Spleen (tissue), 11 donors: Measurements from ENCODE around the gene ABCB8. TPM values are rescaled to one million over a fixed set of nuclear protein-coding genes. Genes with fewer than 3 reads are reported as not detected.

Experiments
- DNase-seq: peaks from one replicate; pipeline ENCODE4 v3.0.0-alpha.2; 2020
- H3K27ac ChIP-seq, 8 donors: fragments of 200-600 bp; sonication (generic) in 7 of 8; 1 replicate in 4 of 8; 2 replicates in 4 of 8; pipeline versions ENCODE4 v1.5.0 to v1.8.0; 2016 to 2021; ENCODE audit warnings: inconsistent platforms in 4 of 8, mild to moderate bottlenecking in 4 of 8, moderate library complexity in 1 of 8
- H3K27me3 ChIP-seq, 7 donors: fragments of 200-600 bp; sonication (generic) in 6 of 7; replicated peaks in 1 of 7; 1 replicate in 4 of 7; 2 replicates in 3 of 7; pipeline versions ENCODE4 v1.5.0 to v1.8.0; 2016 to 2021; ENCODE audit warnings: inconsistent platforms in 3 of 7, mild to moderate bottlenecking in 1 of 7
- H3K36me3 ChIP-seq, 6 donors: fragments of 200-600 bp; sonication (generic) in 5 of 6; 1 replicate in 4 of 6; 2 replicates in 2 of 6; pipeline versions ENCODE4 v1.5.0 to v1.8.0; 2016 to 2021; ENCODE audit warnings: inconsistent platforms in 2 of 6
- H3K4me1 ChIP-seq, 6 donors: fragments of 200-600 bp; sonication (generic) in 5 of 6; 1 replicate in 3 of 6; 2 replicates in 3 of 6; pipeline versions ENCODE4 v1.5.0 to v1.8.0; 2016 to 2021; ENCODE audit warnings: inconsistent platforms in 3 of 6
- H3K4me3 ChIP-seq, 8 donors: fragments of 200-600 bp; sonication (generic) in 7 of 8; 1 replicate in 4 of 8; 2 replicates in 4 of 8; pipeline versions ENCODE4 v1.5.0 to v1.8.0; 2016 to 2021; ENCODE audit warnings: inconsistent platforms in 4 of 8, mild to moderate bottlenecking in 4 of 8, moderate library complexity in 2 of 8
- H3K9me3 ChIP-seq, 8 donors: fragments of 200-600 bp; sonication (generic) in 7 of 8; 1 replicate in 4 of 8; 2 replicates in 4 of 8; pipeline versions ENCODE4 v1.5.0 to v1.8.0; 2016 to 2021; ENCODE audit warnings: inconsistent platforms in 4 of 8
- CTCF ChIP-seq, 11 experiments: fragments of 200-600 bp in 7 of 11; fragments of 450-650 bp in 4 of 11; sonication (generic) in 4 of 11; IDR thresholded peaks in 8 of 11; conservative IDR thresholded peaks in 3 of 11; 1 replicate in 7 of 11; 2 replicates in 4 of 11; pipeline versions ENCODE4 v1.4.0 to v1.8.0; 2016 to 2021; ENCODE audit warnings: antibody characterized with exemption in 11 of 11, inconsistent platforms in 4 of 11, mild to moderate bottlenecking in 1 of 11
- POLR2A ChIP-seq, 3 donors: fragments of 450-650 bp; IDR thresholded peaks; one replicate each; pipeline ENCODE4 v1.5.1; 2017; ENCODE audit warnings: antibody characterized with exemption in 3 of 3, mild to moderate bottlenecking in 1 of 3
- POLR2AphosphoS5 ChIP-seq, 3 donors: sonication (generic); formaldehyde crosslinking; IDR thresholded peaks; one replicate each; pipeline ENCODE4 v1.5.1; 2017; ENCODE audit warnings: antibody characterized with exemption in 3 of 3
- WGBS, 5 donors: extraction: QIAGEN DNeasy Blood & Tissue Kit in 3 of 5; methylation state at CpG; one replicate each; pipeline versions ENCODE4 v1.1.5 to v1.1.7; 2013 to 2018; 5-methylcytosine and 5-hydroxymethylcytosine counted together
- intact Hi-C: fragments of 100-400 bp; cut with DNase I; formaldehyde crosslinking; loops from one replicate; pipeline ENCODE4 v1.15.0; 2023; ENCODE audit warnings: low total_unique reads
- polyA plus RNA-seq, 3 donors: library from polyadenylated mRNA; stranded (reverse); fragments of 200-250 nt; gene quantifications; one replicate each; pipeline ENCODE4 v1.2.1, GENCODE V29; 2013
- total RNA-seq, 7 donors: library from RNA; depleted of rRNA in 3 of 7; stranded (reverse); fragments of >200 nt in 3 of 7; fragmentation: NEBNext Ultra II Directional in 4 of 7; extraction: Animal tissue kit (Norgen Biotek cat#: 25700) in 4 of 7; gene quantifications; one replicate each; pipeline versions ENCODE4 v1.1.0 to v1.2.1, GENCODE V29; 2016 to 2021
- donor health status: healthy with polysubstance abuse.
- donor health status: DM: no; HTN: no; CAD: no; lungs with moderate emphysema.
- donor health status: DM: no; HTN: no; CAD: no.
- donor health status: Bipolar disorder and iron deficiency.
- donor health status: healthy.
- donor health status: DM: no; HTN: no; CAD: no.
- donor health status: DM: yes; HTN: yes; CAD: no.

Gene ABCB8
- total and polyA plus RNA-seq, 10 donors = 12.9 to 42.6 (median 26.4) TPM

- peak overlapping the region; percentile 63 to 97 (median 80) for H3K4me3 ChIP-seq
- intact Hi-C loops = no loop called here
- WGBS, 5 donors = 67 to 71% (median 69%) methylated on average over 17 of the region's 17 CpGs
- DNase-seq = no peak
- TF ChIP-seq POLR2A (IDR thresholded peaks at IDR 0.05) (no peak), POLR2AphosphoS5 (IDR thresholded peaks at IDR 0.05) (no peak), CTCF (IDR thresholded peaks at IDR 0.05 in 8 of 11, conservative IDR thresholded peaks at IDR 0.05 in 3 of 11) (peak in 1 of 11 experiments; percentile 13)
- H3K36me3 ChIP-seq = peaks cover 0 to 28% (median under 1%) of the 10 kb centered on the region in 6 donors
- H3K4me1 ChIP-seq = peaks cover 6 to 33% (median 21%) of the 10 kb centered on the region in 6 donors
- H3K9me3 ChIP-seq = no peaks in the 10 kb centered on the region
- peak overlapping the region; percentile 61 to 88 (median 80) for H3K27ac ChIP-seq
- H3K27me3 ChIP-seq = peaks cover 0 to 3% (median 0%) of the 10 kb centered on the region in 7 donors
Measured at GRCh38 chr7:151028948-151029501, 775 bp downstream of the ABCB8 start.

GRCh38 chr7:151031011-151031410 is 2.8 kb downstream of the ABCB8 start:
- DNase-seq = no peak
- 70 to 92% (median 88%) methylated on average over 4 of the region's 4 CpGs for WGBS, 5 donors

GRCh38 chr7:151032936-151033863 is 5.0 kb downstream of the ABCB8 start:
- intact Hi-C loops = loop anchor here (5.0 kb wide), 1 partner anchor 79 kb away; no protein-coding TSS in a partner anchor
- no peak for DNase-seq
- peaks cover 4 to 25% (median 13%) of the 10 kb centered on the region in 6 donors for H3K4me1 ChIP-seq
- no peaks in the 10 kb centered on the region for H3K27me3 ChIP-seq
- H3K36me3 ChIP-seq = peaks cover 0 to 69% (median 35%) of the 10 kb centered on the region in 6 donors
- no peak overlapping the region for H3K4me3 ChIP-seq
- WGBS, 5 donors = 85 to 94% (median 89%) methylated on average over 11 to 17 of the region's 17 CpGs
- TF ChIP-seq CTCF (IDR thresholded peaks at IDR 0.05 in 8 of 11, conservative IDR thresholded peaks at IDR 0.05 in 3 of 11) (no peak), POLR2A (IDR thresholded peaks at IDR 0.05) (no peak), POLR2AphosphoS5 (IDR thresholded peaks at IDR 0.05) (no peak)
- H3K9me3 ChIP-seq = no peaks in the 10 kb centered on the region
- no peak overlapping the region for H3K27ac ChIP-seq

More at GRCh38 chr7:151031011-151031410, 2.8 kb downstream of the ABCB8 start:
- TF ChIP-seq CTCF (IDR thresholded peaks at IDR 0.05 in 8 of 11, conservative IDR thresholded peaks at IDR 0.05 in 3 of 11) = no peak
- no peak for TF ChIP-seq POLR2A (IDR thresholded peaks at IDR 0.05)
- no peak for TF ChIP-seq POLR2AphosphoS5 (IDR thresholded peaks at IDR 0.05)
- no peak overlapping the region for H3K27ac ChIP-seq
- no peak overlapping the region for H3K4me3 ChIP-seq
- H3K9me3 ChIP-seq = no peaks in the 10 kb centered on the region
- H3K4me1 ChIP-seq = peaks cover 6 to 33% (median 21%) of the 10 kb centered on the region in 6 donors
- H3K36me3 ChIP-seq = peaks cover 0 to 48% (median 20%) of the 10 kb centered on the region in 6 donors
- H3K27me3 ChIP-seq = no peaks in the 10 kb centered on the region
- intact Hi-C loops = loop anchor here (5.0 kb wide), 1 partner anchor 81 kb away; no protein-coding TSS in a partner anchor
